Measurements from ENCODE around the gene NRP1. TPM values are rescaled to one million over a fixed set of nuclear protein-coding genes. Genes with fewer than 3 reads are reported as not detected.

NRP1 gene
- total and polyA plus RNA-seq, 2 of the 8 experiments (the other 6 are each of a cell fraction or from before 2014, with no cell fraction given): 1.2 to 2.1 TPM

GRCh38 chr10:33129141-33129995, 205.1 kb downstream of the NRP1 start:
- Histone ChIP-seq H3K79me2 (ENCODE audit: control insufficient read depth in 1 of 2, insufficient read depth in 2 of 2, low read length in 2 of 2) (no peaks in the 10 kb centered on the region), H3K4me2 (ENCODE audit: insufficient read depth in 1 of 2, low read depth in 2 of 2, low read length in 2 of 2) (no peak overlapping the region)

More at GRCh38 chr10:33129141-33129995, 205.1 kb downstream of the NRP1 start:
- no peak overlapping the region for H3K14ac ChIP-seq (ENCODE audit: insufficient read length)
- H3K79me1 ChIP-seq (ENCODE audit: low read depth, low read length): no peaks in the 10 kb centered on the region
- H3K23me2 ChIP-seq (ENCODE audit: low read depth, low read length): no peaks in the 10 kb centered on the region
- ChIA-PET POLR2A (ENCODE audit: partially characterized antibody) (no interaction called here), CTCF (ENCODE audit: partially characterized antibody) (interaction anchor here (0.6 to 2.9 kb wide), 7 partner anchors 13 to 202 kb away, joined by 3 to 8 read pairs (median 4); no protein-coding TSS in a partner anchor)
- H4K8ac ChIP-seq (ENCODE audit: extremely low read depth, insufficient read depth, low read length): no peak overlapping the region
- no peak overlapping the region for H3K56ac ChIP-seq (replicated peaks; ENCODE audit: insufficient read length, low read depth, low read length)
- H3K27me3 ChIP-seq (replicated peaks in 1 of 4; ENCODE audit: control insufficient read depth in 3 of 4, extremely low read depth in 1 of 4, insufficient read depth in 3 of 4, low read length in 3 of 4): no peaks in the 10 kb centered on the region
- no peak overlapping the region for H3K4me3 ChIP-seq (ENCODE audit: extremely low read depth in 1 of 4, insufficient read depth in 2 of 4, low read depth in 3 of 4, low read length in 4 of 4)
- TF ChIP-seq ATF2 (IDR thresholded peaks at IDR 0.05; ENCODE audit: low read length) (no peak), GTF2F1 (IDR thresholded peaks at IDR 0.05; ENCODE audit: borderline replicate concordance, low read depth, low read length) (no peak), HDAC6 (IDR thresholded peaks at IDR 0.05; ENCODE audit: low read depth, low read length) (no peak), JUND (IDR thresholded peaks at IDR 0.05; ENCODE audit: low read length) (no peak), EGR1 (IDR thresholded peaks at IDR 0.05; ENCODE audit: borderline replicate concordance, low read depth, low read length) (no peak)
- H2BK5ac ChIP-seq (ENCODE audit: low read depth, low read length): no peak overlapping the region
- WGBS, 2 experiments (ENCODE audit: extremely low coverage in 1 of 2, insufficient coverage in 1 of 2, insufficient read length in 1 of 2, insufficient replicate concordance in 2 of 2, low coverage in 1 of 2, low lambda C conversion rate in 2 of 2, missing lambda C conversion rate in 1 of 2): 94% methylated on average over 10 of the region's 10 CpGs; no CpG with 5 or more reads in 1 of the 2 experiments
- no peak overlapping the region for H2BK20ac ChIP-seq (ENCODE audit: low read length)
- H2AFZ ChIP-seq (ENCODE audit: low read length): no peak overlapping the region
- no peak overlapping the region for H3K9ac ChIP-seq (replicated peaks in 1 of 4; ENCODE audit: extremely low read depth in 1 of 4, low read depth in 3 of 4, low read length in 3 of 4)
- DNase-seq (ENCODE audit: low read depth in 1 of 2, low spot score in 2 of 2) (no peak), FAIRE-seq (no peak)
- no peaks in the 10 kb centered on the region; a peak in 1 of 7 replicates for H3K4me1 ChIP-seq (replicated peaks in 1 of 4; ENCODE audit: control insufficient read depth in 3 of 4, insufficient read depth in 4 of 4, low read length in 3 of 4)
- no peaks in the 10 kb centered on the region for H4K20me1 ChIP-seq (replicated peaks in 1 of 2; ENCODE audit: control insufficient read depth in 1 of 2, insufficient read depth in 2 of 2, low read length in 2 of 2)
- no peak overlapping the region for H3K18ac ChIP-seq (ENCODE audit: extremely low read depth, low read length)
- H4K91ac ChIP-seq (replicated peaks; ENCODE audit: insufficient read length, low read length): no peak overlapping the region
- no peak overlapping the region for H2BK12ac ChIP-seq (ENCODE audit: low read depth, low read length)
- no peaks in the 10 kb centered on the region for H3K9me3 ChIP-seq (ENCODE audit: insufficient read depth in 2 of 2, low read depth in 1 of 2, low read length in 1 of 2)
- no peak overlapping the region for H3K27ac ChIP-seq (ENCODE audit: low read depth, low read length)
- H3K36me3 ChIP-seq (ENCODE audit: control insufficient read depth in 2 of 4, insufficient read depth in 4 of 4, low read length in 3 of 4): no peaks in the 10 kb centered on the region
- no peak overlapping the region for H3K4ac ChIP-seq (replicated peaks; ENCODE audit: insufficient read length, low read depth, low read length)
- no peak overlapping the region for H2AK5ac ChIP-seq (ENCODE audit: low read depth, low read length)
- no peak overlapping the region for H4K5ac ChIP-seq (ENCODE audit: insufficient read length, low read depth, low read length)
- no peak overlapping the region for H2BK120ac ChIP-seq (replicated peaks; ENCODE audit: low read depth, low read length)
- H2BK15ac ChIP-seq (ENCODE audit: low read length): no peak overlapping the region
- H3K23ac ChIP-seq (ENCODE audit: insufficient read length): no peak overlapping the region
